A673 (cell line): ENCODE measurements around the gene GPR176. TPM values are rescaled to one million over a fixed set of nuclear protein-coding genes. Genes with fewer than 3 reads are reported as not detected.

Experiments used
- BruUV-seq: library from RNA; stranded (reverse); fragments of 400-500 nt; replicated peaks from 2 replicates; lab custom pipeline; 2021; lab: Mats Ljungman, UMichigan
- CTCF ChIA-PET: fragments of 300-600 bp; sonication (Branson Sonifier 250); formaldehyde crosslinking; loops from one replicate; lab custom pipeline; 2022; ENCODE audit warnings: antibody characterized with exemption; lab: Charles Lee
- POLR2A ChIA-PET: fragments of 300-600 bp; sonication (Branson Sonifier 250); formaldehyde crosslinking; loops from one replicate; lab custom pipeline; 2022; ENCODE audit warnings: antibody characterized with exemption; ENCODE audit not compliant: low non-redundant PET; lab: Charles Lee
- DNase-seq: peaks from one replicate; pipeline ENCODE4 v3.0.0-alpha.2; 2015; ENCODE audit warnings: low spot score
- H3K27ac ChIP-seq: fragments of 200-600 bp; sonication (generic); 2 replicates; pipeline ENCODE4 v1.5.1; 2016; ENCODE audit warnings: mixed run types, low read depth, mild to moderate bottlenecking, mixed read lengths, antibody characterized with exemption, low read length; ENCODE audit not compliant: poor library complexity, severe bottlenecking
- H3K27me3 ChIP-seq: fragments of 200-600 bp; sonication (generic); replicated peaks from 2 replicates; pipeline ENCODE4 v1.6.1; 2017; ENCODE audit warnings: mixed run types, low read depth, mild to moderate bottlenecking, mixed read lengths, antibody characterized with exemption, low read length; ENCODE audit not compliant: insufficient read depth, poor library complexity
- H3K36me3 ChIP-seq: fragments of 200-600 bp; sonication (generic); 2 replicates; pipeline ENCODE4 v1.6.1; 2016; ENCODE audit warnings: mixed run types, mild to moderate bottlenecking, mixed read lengths, antibody characterized with exemption, low read length; ENCODE audit not compliant: insufficient read depth, poor library complexity, severe bottlenecking
- H3K4me1 ChIP-seq: fragments of 200-600 bp; sonication (generic); 2 replicates; pipeline ENCODE4 v1.6.1; 2017; ENCODE audit warnings: mixed run types, mild to moderate bottlenecking, mixed read lengths, antibody characterized with exemption, low read length; ENCODE audit not compliant: insufficient read depth, poor library complexity, severe bottlenecking
- H3K4me3 ChIP-seq: fragments of 200-600 bp; sonication (generic); 2 replicates; pipeline ENCODE4 v1.5.1; 2016; ENCODE audit warnings: low read depth, mixed run types, mild to moderate bottlenecking, mixed read lengths, low read length; ENCODE audit not compliant: poor library complexity, severe bottlenecking
- H3K9me3 ChIP-seq: fragments of 200-600 bp; sonication (generic); 2 replicates; pipeline ENCODE4 v1.6.1; 2016; ENCODE audit warnings: mixed run types, low read depth, mild to moderate bottlenecking, mixed read lengths, antibody characterized with exemption, low read length; ENCODE audit not compliant: poor library complexity, severe bottlenecking
- CTCF ChIP-seq: fragments of 300-800, 200-600 bp; sonication (generic); conservative IDR thresholded peaks from 2 replicates; pipeline ENCODE4 v1.5.1; 2017; ENCODE audit warnings: low read depth, mild to moderate bottlenecking, antibody characterized with exemption, low read length, moderate library complexity, mixed read lengths
- EZH2 ChIP-seq: fragments of 200-600 bp; sonication (generic); IDR thresholded peaks from 2 replicates; pipeline ENCODE4 v1.6.1; 2017; ENCODE audit warnings: borderline replicate concordance, low read depth, mild to moderate bottlenecking, mixed read lengths, antibody characterized with exemption, low read length; ENCODE audit not compliant: poor library complexity, severe bottlenecking
- intact Hi-C: fragments of 100-400 bp; cut with micrococcal nuclease; formaldehyde crosslinking; loops from one replicate; pipeline ENCODE4 v1.10.0; 2022; ENCODE audit not compliant: unreplicated experiment
- total RNA-seq: library from RNA; stranded (reverse); gene quantifications from 2 replicates; pipeline ENCODE4 v1.2.3, GENCODE V29; 2021

The GPR176 gene
- total RNA-seq, 1 experiment from 2014 or later = 5.6 TPM

DNA sequence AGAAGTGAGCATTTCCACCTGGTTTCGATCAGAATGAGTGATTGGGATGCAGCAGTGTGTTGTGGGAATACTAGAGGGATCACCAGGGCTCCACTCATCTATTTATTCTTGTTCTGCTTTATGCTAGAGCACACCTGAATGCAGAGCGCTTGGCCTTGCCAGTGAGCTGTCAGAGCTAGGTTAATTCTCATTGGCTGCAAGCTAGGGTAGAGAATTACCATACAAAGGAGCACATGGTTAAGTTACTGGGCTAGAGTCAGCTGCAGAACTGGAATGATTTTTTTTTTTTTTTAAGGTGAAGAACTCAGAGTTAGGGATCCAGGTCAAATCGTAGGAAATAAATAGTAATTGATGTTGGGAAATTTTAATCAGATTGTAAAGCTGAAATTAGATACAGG, 22.7 kb upstream of the GPR176 start:
- CTCF ChIA-PET = no interaction called here
- Histone ChIP-seq H3K9me3 (no peaks in the 10 kb centered on the region), H3K36me3 (peaks cover 47% of the 10 kb centered on the region), H3K4me3 (no peak overlapping the region), H3K27me3 (no peaks in the 10 kb centered on the region), H3K4me1 (peaks cover 6% of the 10 kb centered on the region), H3K27ac (no peak overlapping the region)
- intact Hi-C loops = no loop called here
- DNase-seq = no peak
- TF ChIP-seq EZH2 = no peak
- TF ChIP-seq CTCF = no peak
- no TSS peak for BruUV-seq
- POLR2A ChIA-PET = no interaction called here

DNA sequence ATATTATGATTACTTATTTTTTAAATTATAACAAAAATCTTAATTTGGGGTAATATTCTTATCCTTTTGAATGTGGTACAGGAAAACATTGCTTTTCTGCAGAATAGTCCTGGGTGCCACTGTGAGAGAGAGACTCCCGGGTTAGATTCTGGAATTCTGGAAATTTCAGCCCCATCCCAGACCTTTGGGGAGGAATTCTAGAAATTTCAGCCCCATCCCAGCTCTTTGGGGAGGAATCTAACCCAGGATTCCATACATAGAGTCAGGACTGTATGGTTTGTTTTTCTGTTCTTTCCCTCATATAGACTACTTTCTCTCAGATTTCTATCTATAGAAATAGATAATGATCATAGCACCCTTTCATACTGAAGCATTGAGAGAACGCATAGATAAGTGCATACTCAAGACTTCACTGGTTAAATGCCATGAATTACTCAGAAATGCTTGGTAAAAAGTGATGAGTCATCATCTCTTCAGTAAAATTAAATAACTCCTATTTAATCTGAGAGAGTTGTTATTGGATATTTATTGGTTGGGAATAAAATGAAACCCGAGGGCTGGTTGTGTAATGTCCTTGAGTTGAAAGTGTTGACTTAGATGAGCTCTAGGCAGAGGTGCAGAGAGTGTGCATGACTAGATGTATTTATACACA, 22.2 kb upstream of the GPR176 start:
- Histone ChIP-seq H3K4me1 (peaks cover 3% of the 10 kb centered on the region), H3K4me3 (no peak overlapping the region), H3K36me3 (peaks cover 46% of the 10 kb centered on the region), H3K27ac (no peak overlapping the region), H3K27me3 (no peaks in the 10 kb centered on the region), H3K9me3 (no peaks in the 10 kb centered on the region)
- no TSS peak for BruUV-seq
- ChIA-PET POLR2A (no interaction called here), CTCF (no interaction called here)
- TF ChIP-seq EZH2 = no peak
- intact Hi-C loops = no loop called here
- DNase-seq = no peak

GRCh38 chr15:39939487-39940452, 19.7 kb upstream of the GPR176 start:
- H3K4me3 ChIP-seq = no peak overlapping the region
- BruUV-seq = no TSS peak
- CTCF ChIA-PET = no interaction called here
- peak; percentile 18 for DNase-seq
- H3K4me1 ChIP-seq = peaks cover 4% of the 10 kb centered on the region
- H3K27me3 ChIP-seq = no peaks in the 10 kb centered on the region
- H3K9me3 ChIP-seq = no peaks in the 10 kb centered on the region
- TF ChIP-seq CTCF (no peak), EZH2 (no peak)
- peaks cover 32% of the 10 kb centered on the region for H3K36me3 ChIP-seq
- POLR2A ChIA-PET = no interaction called here
- no peak overlapping the region for H3K27ac ChIP-seq
- intact Hi-C loops = no loop called here
